GM18867 (cell line): ENCODE measurements around the gene EPDR1.

Experiments
- ATAC-seq: cut with Tn5 transposase; IDR thresholded peaks from one replicate; pipeline ENCODE4 v1.9.1; 2021; ENCODE audit warnings: mild to moderate bottlenecking, moderate library complexity; ENCODE audit not compliant: unreplicated experiment

Gene EPDR1

DNA sequence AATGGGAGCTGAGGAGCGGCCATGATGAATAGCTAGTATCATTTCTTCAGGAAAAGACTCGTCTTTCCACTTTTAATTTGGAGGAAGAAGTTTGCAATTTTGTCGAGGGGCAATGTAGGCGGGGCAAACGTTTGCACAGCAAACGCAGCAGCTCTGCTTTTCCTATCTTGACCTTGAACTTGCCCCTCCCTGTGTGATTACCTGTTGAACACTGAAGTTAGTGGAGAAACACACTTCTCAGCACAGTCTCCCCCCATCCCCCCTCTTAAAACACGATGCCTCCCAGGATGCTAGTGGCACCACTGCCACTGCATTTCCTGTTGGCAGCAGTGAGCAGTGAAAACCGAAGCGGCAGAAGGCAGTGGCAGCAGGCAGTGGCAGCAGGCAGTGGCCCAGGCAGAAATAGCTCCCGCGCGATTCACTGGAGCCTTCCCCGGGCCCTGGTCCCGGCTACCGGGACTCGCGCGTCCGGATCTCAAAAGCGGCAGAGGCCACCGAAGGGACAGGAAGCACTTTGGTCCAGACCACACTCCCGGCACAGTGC is at the start of gene EPDR1:
TSS of gene EPDR1 (plus strand) at position 336 of the 544 bp plus-strand sequence. CDS start 300 bp downstream, outside the sequence.
- peak; percentile 59 for ATAC-seq

DNA sequence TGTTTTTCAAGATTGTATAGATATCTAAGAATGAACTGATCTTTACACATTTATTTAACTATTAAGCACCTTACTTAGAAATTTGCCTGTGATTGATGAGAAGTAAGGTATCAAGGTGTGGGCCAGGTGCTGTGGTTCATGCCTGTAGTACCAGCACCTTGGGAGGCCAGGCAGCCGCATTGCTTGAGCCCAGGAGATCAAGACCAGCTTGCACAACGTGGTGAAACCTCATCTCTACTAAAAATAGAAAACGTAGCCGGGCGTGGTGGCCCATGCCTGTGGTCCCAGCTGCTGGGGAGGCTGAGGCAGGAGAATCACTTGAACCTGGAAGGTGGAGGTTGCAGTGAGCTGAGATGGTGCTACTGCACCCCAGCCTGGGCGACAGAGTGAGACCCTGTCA is 38.4 kb upstream of the EPDR1 start:
- ATAC-seq, result no peak

DNA sequence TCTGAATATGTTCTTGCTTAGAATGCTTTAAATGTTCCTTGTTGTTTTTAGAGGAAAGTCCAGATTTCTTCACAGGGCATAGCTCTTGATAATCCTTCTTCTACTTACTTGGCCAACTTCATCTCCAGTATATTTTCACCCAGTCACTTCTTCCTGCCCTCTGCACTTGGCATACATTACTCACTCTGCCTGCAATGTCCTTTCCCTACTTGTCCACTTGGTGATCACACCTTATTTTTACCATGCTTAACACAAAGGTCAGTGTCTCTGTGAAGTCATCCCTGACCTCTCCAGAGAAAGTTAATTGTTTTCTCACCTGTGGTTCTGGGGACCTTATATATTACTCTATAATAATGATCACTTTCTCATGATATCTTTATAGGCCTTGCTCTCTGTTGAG is 27.1 kb upstream of the EPDR1 start:
- no peak for ATAC-seq

DNA sequence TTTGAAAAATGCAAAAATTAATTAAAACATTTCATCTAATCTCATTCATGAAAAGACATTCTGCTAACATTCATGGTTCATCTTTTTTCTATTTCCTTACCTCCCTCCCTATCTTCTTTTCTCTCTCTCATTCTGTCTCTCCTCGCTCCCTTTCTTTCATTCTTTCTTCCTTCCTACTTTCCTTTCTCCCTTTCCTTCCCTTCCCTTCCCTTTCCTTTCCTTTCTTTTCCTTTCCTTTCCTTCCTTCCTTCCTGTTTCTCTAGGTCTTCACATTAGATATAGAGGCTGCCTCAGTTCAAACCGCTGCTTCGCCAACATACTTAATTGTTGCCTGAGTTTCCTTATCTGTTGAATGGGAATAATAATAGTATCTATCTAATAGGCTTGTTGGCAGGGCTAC is 25.8 kb upstream of the EPDR1 start:
- ATAC-seq, result no peak

DNA sequence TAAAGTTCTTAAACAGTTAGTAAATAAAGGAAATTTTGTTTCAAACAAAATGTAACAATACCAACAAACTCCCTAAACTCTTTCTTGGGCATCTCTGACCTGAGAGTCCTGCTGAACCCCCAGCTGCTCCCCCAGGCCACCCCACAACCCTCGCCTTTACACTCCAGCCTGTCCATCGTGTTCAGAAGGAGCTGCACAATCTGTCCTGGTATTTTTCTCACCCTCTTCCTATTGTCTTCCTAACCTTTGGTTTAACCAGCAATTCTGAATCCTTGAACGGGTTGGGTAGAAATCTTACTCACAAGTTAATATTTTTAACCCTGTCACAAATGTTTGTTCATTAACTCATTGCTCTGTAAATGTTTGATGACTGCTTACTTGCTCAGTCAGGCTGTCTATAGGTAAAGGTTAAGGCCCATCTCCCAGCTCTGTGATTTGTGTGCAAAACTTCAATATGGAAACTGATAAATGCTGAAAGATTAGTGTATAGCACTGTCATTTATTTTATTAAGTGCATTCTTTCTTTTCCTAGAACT is 20.7 kb upstream of the EPDR1 start:
- ATAC-seq, result no peak

DNA sequence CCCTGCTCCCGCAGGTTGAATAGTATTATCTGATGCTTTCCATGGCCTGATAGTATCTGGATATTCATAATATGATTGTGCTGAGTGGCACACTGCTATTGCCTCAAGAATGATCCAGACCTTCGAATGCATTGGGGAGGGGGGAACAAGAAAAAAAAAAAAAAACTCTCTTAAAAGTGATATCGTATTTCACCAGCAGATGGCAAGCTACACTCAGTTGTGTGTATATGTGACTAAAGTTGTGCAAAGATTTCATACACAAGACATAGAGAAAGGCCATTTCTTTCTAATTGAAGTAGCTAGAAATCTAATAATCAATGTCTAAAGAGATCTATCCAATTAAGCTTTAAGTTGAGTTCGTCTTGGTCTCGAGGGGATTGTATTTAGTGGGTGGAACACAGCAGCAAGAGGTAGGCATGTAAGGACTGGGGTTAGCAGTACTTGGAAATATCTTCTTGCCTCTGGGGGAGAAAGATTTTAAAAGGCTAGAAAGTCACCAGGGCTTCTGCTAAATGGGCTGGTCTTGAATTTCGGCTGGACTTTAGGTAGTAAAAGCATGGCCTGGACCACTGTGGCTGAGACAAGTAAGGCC is 19.1 kb upstream of the EPDR1 start:
- ATAC-seq, result no peak

DNA sequence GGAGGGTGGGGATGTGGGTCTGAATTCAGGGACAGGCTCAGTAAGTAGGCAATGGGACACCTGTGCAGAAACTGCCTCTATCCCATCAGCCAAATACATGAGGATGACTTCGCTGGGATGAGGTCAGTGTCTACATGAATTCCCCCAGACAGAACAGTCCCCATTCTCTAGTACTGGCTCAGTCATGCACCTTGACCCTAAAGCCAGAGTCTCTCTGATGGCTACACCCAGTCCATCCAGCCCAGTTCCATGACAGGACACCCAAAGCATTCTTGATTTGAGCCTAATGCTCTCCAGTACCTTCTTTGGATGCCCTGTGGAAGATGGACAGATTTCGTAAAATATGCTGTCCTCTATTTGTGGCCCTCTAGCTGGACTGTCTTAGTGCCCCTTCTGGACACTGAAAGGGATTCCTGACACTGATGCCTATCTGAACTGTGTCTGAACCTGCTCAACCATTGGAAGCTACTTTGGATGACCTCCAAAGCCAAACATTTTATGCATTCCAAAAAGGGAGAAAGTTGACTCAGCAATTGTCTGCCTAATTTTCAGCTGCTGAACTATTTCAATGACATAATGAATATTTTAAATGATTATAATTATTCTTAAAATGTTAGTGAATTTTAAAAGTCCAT is 18.4 kb upstream of the EPDR1 start:
- ATAC-seq, result no peak

DNA sequence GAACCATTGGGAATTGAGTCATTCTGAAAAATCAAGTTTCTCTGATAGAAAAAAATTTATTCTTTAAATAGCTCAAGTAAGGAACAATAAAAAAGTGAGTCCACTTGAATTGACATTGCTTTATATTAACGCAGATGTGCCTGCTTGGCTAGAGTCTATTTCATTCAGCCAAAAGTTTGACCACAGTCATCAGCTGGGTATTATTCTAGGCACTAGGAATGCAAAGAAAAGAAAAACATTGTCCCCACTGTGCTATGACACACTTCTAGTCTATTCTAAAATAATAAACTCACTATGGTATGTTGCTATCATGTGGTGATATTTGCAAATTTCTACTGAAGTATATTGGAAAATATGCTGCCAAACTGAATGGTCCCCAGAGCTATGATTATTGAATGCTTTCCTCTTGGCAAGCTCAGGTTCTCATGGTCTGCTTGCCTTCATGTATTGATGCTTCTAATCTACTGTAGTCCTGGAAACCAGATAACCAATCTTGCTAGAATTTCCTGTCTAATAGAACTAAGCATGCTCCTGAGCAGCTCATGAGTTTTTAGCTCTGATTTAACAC is 12.1 kb upstream of the EPDR1 start:
- no peak for ATAC-seq

DNA sequence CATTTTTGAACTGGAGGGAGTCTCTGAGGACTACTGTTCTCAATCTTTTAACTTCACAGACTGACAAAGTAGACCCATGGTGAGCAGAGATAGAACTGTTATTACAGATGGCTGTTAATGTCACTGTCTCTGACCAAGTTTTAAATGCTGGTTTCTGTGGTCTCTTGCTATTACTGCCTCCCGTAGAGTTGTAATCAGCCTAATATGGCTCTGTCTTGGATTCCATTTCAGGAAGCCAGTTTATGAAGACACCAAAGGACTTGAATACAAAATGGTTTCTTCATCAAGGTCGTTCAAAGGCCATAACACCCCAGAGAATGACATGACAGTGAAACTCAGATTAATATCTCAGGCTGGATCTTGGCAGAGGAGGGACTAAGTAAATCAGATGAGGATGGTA is 7.7 kb upstream of the EPDR1 start:
- no peak for ATAC-seq

DNA sequence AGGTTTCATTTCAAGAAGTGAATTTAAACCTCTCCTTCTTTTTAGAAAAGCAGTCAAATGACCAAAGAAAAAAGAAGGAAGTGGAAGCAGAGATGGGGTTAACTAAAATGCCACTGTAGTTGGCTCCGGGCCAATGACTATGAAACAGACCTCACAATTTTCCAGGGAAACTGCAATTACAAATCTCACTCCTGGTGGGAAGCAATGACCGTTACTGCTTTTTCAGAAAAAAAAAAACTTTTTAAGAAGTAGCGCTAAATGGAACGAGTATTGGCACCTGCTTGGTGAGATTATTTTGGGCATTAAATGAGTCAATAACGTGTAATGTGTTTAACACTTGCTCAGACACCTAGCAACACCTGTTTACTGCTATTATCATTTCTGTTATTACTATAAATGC is 5.0 kb upstream of the EPDR1 start:
- ATAC-seq, result peak; percentile 49

DNA sequence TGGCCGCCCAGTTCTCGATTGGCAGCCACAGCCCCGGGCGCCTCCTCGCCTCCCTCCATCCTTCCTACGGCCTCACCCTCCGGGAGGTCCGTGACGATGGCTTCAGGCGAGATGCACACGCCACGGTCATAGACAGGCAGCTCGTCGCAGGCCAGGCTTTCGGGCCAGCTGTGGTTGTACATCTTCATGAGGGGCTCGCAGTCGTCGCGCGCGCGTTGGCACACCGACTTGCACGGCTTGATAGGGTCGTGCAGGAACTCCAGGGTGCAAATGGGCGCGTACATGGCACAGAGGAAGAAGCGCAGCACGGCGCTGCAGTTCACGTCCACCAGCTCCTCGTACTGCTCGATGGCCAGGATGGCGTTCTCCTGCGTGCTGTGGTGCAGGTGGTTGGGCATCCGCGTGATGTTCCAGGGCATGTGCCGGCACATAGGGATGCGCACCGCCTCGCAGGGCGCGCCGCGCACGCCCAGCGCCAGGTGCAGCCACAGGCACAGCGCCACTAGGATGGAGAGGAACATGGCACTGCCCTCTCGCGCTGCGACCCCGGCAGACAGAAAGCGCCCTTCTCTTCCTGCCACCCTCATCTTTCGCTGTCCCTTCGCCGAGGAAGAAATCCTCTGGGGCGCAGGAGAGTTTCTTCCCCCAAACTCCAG is 4.3 kb upstream of the EPDR1 start:
- ATAC-seq, result no peak

DNA sequence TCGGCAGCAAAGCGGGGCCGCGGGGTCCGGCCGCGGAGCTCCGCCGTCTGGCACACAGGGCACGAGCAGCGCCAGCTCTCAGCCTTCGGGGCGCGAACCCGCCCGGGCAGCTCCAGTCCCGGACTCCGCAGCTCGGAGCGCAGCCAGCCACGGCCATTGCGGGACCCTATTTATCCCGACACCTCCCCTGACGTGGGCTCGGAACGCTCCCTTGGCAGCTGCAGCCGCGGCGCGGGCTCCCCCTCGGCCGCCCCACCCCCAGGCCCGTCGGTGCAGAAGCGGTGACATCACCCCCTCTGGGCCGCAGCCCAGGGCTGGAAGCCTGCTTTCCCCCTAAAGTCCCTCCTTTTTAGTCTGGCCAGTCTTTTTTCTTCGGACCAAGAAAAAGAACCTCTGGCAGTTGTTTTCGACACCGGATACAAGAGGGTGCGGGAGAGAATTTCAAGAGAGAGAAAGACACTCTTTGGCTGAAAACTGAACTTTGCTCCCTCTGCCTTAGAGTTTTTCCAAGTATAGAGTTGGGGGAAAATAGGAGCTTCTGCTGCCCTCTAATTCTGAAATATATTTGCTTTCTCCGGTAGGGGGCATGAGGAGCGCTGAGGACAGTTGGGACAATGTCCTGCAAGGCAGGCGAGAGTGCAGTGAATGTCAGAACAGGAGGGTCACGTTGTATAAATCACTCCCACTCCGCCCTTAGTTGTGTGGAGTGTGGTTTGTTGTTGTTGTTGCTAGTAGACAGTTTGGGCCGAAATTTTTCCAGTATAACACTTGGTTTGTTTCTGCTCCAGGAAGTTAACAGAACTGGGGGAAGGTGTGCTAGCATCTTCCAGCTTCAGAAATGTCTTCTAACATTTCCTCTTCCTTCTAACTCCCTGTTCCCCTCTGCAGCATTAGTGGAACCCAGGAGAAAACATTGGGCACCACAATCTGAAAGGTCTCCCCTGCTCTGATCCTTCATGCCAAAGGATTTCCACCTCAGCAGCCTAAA is 3.5 kb upstream of the EPDR1 start, which contains the start of gene SFRP4:
TSS of gene SFRP4 (minus strand) at position 145 of the 988 bp plus-strand sequence. CDS start 280 bp downstream, outside the sequence.
- peak; percentile 33 for ATAC-seq

DNA sequence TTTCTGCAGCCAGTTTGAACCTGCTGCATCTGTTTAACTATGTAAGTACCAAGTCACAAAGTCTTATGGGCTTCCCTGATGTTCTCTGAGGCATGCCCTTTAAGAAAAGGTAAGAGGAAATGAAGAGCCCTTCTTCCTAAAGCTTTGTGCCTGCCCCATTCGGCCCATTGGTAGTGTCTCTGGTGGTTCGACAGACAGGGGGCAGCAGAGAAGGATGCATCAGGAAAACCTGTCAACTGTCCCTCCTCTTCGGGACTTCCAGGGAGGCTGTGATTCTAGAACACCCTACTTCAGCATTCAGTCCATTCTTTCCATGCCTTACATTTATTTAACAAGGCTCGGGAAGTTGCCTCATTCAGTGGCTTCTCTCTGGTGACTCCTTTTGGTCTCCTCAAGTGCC is 1.9 kb upstream of the EPDR1 start:
- no peak for ATAC-seq

DNA sequence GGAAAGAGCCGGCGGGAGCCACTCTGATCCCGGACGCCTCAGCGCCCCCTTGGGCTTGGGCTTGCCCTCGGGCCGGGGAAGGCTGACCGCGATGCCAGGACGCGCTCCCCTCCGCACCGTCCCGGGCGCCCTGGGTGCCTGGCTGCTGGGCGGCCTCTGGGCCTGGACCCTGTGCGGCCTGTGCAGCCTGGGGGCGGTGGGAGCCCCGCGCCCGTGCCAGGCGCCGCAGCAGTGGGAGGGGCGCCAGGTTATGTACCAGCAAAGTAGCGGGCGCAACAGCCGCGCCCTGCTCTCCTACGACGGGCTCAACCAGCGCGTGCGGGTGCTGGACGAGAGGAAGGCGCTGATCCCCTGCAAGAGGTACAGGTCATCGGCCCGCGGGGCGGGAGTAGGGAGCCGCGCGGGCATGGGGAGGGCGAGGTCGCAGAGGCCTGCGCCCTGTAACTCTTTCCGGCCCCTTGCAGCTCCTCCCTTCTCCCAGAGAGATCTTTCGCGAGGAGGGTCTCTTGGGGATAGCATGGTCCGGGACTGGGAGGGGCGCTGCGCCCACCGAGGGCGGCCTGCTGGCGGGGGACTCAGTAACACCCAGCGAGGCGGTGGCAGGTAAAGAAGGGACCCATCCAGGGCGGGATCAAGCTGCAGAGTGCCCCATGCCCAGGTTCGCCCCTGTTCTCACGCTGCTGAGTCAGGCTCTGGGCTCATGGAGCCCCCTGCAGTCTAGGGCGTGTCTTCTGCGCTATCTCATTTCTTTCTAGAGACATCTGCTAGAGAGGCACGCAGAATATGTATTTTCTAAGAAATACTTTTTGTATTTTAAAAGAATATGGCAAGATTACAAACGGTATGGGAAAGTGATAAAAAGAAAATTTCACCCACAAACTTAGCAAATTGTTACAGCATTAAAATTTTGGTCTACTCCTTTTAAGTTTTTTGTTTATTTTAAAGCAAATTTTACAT is 687 bp downstream of the EPDR1 start:
- peak; percentile 67 for ATAC-seq

DNA sequence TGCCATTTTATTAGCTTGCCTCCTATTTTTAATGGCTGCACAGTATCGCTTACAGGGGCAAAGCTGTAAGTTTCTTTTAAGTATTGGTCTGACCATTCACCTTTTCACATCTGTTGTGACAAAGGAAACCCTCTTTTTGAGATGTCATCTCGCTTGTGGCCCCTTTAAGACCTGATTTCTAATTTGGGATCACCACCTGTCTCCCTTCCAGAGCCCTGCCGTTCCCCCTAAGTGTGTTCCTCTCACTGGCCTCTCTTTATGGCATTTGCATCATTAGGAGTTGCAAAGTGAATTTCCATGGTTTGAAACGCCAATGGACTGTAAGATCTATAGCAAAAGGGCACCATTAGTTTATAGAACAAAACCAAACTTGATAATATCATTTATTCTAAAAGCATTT is 1.4 kb downstream of the EPDR1 start:
- ATAC-seq, result no peak

DNA sequence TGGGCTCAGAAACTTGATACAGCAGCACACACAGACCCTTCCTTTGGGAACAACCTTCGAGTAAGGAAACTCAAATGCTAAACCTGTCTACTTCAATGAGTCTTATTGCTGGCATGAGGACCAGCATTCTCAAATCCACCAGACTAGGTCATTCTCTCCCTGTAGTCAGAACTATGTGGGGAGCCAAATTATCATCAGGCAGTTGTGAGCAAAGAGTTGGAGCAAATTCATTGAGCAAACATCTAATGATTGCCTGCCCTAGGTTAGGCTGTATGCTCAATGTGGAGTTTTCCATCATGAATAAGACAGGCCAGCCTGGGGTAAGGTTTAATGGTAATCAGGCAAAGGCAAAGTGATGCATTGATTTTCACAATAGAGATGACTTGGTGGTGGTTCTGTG is 3.6 kb downstream of the EPDR1 start:
- no peak for ATAC-seq

DNA sequence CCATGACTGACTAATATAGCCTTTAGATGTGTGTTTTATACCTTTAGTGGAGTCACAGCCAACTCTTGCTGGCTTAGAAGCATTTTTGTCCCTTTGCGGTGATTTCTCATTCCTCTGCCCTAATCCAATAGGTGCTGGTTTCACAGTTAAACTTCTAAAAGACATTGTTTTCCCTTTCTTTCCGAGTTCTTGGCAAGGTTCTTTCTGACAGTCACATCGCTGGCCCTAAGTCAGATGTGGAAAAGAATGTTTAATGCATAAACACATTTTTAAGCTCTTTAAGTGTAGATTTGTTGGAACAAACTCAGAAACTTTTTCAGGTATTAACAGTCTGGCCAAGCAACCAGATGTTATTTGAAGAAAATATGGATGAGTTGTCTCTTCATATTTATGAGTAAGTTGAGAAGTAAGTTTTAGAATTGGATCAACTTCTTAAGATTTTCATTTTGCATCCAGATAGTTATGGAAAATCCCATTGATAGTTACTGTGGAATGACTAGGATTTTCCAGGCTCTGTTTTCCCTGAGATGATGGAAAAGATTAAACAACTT is 4.1 kb downstream of the EPDR1 start:
- no peak for ATAC-seq

DNA sequence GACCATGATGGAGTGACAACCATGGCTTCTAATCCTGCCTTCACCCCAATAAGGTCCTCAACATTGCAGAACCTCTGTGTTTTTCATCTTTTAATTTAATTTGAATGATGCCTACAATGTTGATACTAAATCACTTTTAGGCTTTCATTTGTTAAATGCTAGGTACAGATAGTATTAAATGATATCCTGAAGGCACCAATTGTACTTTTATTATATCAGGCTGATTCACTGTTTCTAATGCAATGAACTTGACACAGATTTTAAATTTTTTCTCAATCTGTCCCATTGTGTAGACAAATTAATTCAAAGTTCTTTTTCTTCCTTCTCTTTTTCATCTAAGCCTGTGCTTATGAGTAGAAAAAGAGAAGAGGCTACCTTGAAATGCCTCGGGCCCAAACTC is 5.2 kb downstream of the EPDR1 start:
- ATAC-seq, result no peak
